ENCODE results near the gene CBLN3.
"Not testable (repeated sequence)": the region's sequence is repeated elsewhere in the genome, so short reads cannot be mapped to it uniquely, and the experiment has no call there.

Gene CBLN3

DNA sequence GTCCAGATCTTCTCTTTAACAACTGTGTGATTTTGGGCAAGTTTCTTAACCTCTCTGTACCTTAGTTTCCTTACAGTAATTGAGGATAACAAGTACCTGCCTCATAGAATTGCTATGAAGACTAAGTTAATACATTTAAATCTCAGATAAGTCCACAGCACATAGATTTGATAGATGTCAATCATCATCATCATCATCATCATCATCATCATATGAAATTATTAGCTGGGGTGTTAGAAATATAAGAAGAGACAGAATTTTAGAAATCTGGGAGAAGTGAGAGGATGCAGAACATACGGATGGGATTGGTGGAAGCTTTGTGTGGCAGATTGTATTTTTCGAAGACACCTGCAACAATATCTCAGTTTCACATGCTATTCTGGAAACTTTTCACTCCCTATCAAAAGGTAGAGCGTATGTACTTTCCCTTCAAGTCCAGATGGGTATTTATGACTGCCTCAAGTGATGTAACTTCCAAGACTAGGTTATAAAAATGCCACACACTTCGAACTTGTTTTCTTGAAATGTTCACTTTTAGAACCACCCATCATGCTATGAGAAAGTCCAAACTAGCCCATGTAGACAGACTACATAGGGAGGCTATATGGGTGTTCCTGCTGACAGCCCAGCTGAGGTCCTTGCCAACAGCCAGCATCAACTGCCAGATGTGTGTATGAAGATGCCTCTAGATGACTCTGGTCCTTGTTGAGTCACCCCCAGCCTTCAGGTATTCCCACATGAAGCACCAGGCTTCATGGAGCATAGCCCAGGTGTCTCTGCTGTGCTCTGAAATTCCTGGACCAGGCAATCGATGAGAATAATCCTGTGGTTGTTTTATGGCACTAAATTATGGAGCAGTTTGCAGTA lies 33.8 kb upstream of the CBLN3 start:
- no peak for DNase-seq (ENCODE audit: extremely low read depth, low read depth)
- TF ChIP-seq, protein P1, sequence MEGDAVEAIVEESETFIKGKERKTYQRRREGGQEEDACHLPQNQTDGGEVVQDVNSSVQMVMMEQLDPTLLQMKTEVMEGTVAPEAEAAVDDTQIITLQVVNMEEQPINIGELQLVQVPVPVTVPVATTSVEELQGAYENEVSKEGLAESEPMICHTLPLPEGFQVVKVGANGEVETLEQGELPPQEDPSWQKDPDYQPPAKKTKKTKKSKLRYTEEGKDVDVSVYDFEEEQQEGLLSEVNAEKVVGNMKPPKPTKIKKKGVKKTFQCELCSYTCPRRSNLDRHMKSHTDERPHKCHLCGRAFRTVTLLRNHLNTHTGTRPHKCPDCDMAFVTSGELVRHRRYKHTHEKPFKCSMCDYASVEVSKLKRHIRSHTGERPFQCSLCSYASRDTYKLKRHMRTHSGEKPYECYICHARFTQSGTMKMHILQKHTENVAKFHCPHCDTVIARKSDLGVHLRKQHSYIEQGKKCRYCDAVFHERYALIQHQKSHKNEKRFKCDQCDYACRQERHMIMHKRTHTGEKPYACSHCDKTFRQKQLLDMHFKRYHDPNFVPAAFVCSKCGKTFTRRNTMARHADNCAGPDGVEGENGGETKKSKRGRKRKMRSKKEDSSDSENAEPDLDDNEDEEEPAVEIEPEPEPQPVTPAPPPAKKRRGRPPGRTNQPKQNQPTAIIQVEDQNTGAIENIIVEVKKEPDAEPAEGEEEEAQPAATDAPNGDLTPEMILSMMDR (IDR thresholded peaks at IDR 0.05; ENCODE audit: low read depth, low read length): no peak

DNA sequence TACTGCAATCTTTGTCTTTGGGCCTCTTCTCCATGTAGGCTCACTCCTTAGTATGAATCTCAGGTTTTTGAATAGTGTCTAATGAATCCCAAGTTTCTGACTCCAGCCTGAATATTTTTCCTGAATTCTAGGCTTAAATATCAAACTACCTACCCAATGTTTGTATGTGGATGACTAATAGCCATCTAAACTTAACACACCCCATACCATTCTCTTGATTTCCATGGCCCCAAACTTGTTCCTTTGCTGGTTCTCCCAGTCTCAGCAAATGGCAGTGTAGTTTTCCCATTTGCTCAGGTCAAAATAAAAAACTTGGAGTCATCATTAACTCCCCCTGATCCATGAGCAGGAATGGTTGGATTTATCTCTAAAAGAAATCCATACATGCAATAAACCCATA lies 31.9 kb upstream of the CBLN3 start:
- TF ChIP-seq, protein P1 (IDR thresholded peaks at IDR 0.05; ENCODE audit: low read depth, low read length): no peak
- no peak for DNase-seq (ENCODE audit: extremely low read depth, low read depth)

DNA sequence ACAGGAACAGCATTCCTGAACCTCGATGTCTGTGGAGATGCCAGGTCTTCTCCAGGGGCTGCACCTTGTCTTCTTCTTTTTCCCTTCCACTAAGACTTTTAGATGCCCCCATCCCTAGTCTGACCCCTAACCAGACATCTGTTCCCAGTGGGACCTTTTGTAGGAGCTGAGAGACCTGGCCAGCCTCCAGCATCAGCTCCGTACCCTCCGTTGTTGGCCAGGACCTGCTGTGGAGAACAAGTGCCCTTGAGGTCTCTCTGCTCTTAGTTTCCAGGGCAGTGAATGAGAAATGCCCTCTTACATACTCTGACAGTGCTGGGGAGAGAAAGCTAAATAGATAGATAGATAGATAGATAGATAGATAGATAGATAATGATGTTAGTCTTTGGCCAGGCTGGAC lies 29.9 kb upstream of the CBLN3 start:
- no peak for DNase-seq (ENCODE audit: extremely low read depth, low read depth)
- TF ChIP-seq, protein P1 (IDR thresholded peaks at IDR 0.05; ENCODE audit: low read depth, low read length): no peak

DNA sequence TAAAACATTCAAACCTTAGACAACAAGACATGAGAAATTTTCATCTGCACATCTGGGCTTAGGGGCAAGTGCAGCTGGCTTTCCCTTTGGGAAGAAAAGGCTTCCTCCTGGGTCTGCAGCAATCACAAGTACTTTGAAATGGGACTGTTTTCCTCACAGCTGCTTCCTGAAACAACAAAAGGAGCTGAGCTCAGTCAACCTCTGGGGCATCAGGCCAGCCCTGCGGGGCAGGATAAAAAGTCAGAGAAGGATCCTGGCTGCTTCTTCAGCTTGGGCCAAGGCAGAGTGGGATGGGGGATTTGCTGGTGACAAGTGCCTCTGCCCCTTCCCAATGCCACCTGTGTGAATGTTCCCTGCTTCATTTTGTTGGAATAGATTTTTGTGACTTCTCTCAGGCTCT lies 29.3 kb upstream of the CBLN3 start:
- TF ChIP-seq, protein P1 (IDR thresholded peaks at IDR 0.05; ENCODE audit: low read depth, low read length): no peak

DNA sequence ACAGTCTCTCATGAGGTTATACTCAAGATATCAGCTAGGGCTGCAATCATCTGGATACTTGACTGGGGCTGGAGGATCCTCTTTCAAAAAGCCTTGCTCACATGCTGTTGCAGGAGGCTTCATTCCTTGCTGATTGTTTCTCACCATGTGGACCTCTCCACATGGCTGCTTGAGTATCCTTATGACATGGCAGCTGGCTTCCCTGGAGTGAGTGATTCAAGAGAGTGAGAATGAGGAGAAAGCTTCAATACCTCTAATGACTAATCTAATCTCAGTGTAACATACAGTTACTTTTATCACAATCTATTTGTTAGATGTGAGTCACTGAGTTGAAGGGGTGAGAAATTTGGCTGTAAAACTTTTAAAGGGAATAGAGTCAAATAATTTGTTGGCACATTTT lies 27.5 kb upstream of the CBLN3 start:
- no peak for DNase-seq (ENCODE audit: extremely low read depth, low read depth)
- TF ChIP-seq, protein P1 (IDR thresholded peaks at IDR 0.05; ENCODE audit: low read depth, low read length): no peak

More for the DNA sequence above, 29.3 kb upstream of the CBLN3 start:
- no peak for DNase-seq (ENCODE audit: extremely low read depth, low read depth)

DNA sequence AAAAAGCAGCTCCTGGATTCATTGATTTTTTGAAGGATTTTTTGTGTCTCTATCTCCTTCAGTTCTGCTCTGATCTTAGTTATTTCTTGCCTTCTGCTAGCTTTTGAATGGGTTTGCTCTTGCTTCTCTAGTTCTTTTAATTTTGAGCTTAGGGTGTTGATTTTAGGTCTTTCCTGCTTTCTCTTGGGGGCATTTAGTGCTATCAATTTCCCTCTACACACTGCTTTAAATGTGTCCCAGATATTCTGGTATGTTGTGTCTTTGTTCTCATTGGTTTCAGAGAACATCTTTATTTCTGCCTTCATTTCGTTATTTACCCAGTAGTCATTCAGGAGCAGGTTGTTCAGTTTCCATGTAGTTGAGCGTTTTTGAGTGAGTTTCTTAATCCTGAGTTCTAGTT lies 21.4 kb upstream of the CBLN3 start:
- DNase-seq (ENCODE audit: extremely low read depth, low read depth): not testable (repeated sequence)

DNA sequence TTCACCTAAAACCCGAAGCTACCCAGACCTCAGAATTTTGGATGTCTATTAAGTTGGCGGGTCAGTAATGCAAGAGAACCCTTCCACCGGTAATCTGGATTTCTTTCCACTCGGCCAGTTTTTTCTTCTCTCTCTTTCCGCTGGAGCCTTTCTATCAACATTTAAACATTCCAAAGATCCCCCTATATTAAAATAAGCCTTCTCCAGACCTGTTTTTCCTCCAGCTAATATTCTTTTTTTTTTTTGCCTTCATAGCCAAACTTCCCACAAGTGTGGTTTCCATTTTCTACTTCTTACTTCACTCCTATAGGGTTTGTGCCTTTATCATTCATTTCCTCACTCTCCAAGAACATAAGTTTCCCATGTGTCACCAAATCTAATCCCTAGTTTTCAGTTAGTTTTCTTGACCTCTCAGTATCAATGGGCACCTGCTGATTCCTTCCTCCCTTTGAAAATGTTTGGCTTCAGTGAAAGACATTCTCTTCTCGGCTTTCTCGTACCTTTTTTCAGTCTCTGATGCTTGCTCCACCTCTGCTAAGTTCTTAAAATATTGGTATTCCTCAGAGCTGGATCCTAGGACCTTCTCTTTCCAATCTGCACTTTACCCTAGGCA lies 13.7 kb upstream of the CBLN3 start:
- TF ChIP-seq, protein P1 (IDR thresholded peaks at IDR 0.05; ENCODE audit: low read depth, low read length): no peak
- DNase-seq (ENCODE audit: extremely low read depth, low read depth): no peak
